GM19438 (cell line): ENCODE measurements around the gene PRF1.

ENCODE experiments used
- ATAC-seq: cut with Tn5 transposase; IDR thresholded peaks from one replicate; pipeline ENCODE4 v1.9.1; 2021; ENCODE audit warnings: low read depth; ENCODE audit not compliant: unreplicated experiment

Gene PRF1

GRCh38 chr10:70596110-70596798 is 6.3 kb downstream of the PRF1 start:
- no peak for ATAC-seq

GRCh38 chr10:70595566-70596016 is 7.0 kb downstream of the PRF1 start:
- ATAC-seq, result no peak

GRCh38 chr10:70594161-70594560 is 8.4 kb downstream of the PRF1 start:
- no peak for ATAC-seq

- ATAC-seq, result no peak
Observed at GRCh38 chr10:70593513-70593890, 9.0 kb downstream of the PRF1 start.

GRCh38 chr10:70592746-70593512 is 9.6 kb downstream of the PRF1 start:
- no peak for ATAC-seq

- ATAC-seq, result no peak
Observed at GRCh38 chr10:70592186-70592735, 10.3 kb downstream of the PRF1 start.

- ATAC-seq, result no peak
Observed at GRCh38 chr10:70590655-70591416, 11.7 kb downstream of the PRF1 start.

GRCh38 chr10:70589762-70590654 is 12.5 kb downstream of the PRF1 start:
- ATAC-seq, result no peak

- no peak for ATAC-seq
Observed at GRCh38 chr10:70588859-70589570, 13.5 kb downstream of the PRF1 start.

- ATAC-seq, result no peak
Observed at GRCh38 chr10:70588255-70588654, 14.3 kb downstream of the PRF1 start.

GRCh38 chr10:70587045-70587658 is 15.4 kb downstream of the PRF1 start:
- ATAC-seq, result no peak

GRCh38 chr10:70586348-70586930 is 16.1 kb downstream of the PRF1 start:
- ATAC-seq, result no peak

GRCh38 chr10:70585578-70586169 is 16.9 kb downstream of the PRF1 start:
- no peak for ATAC-seq

- no peak for ATAC-seq
Observed at GRCh38 chr10:70584909-70585544, 17.5 kb downstream of the PRF1 start.

- ATAC-seq, result no peak
Observed at GRCh38 chr10:70584366-70584765, 18.2 kb downstream of the PRF1 start.

GRCh38 chr10:70583669-70584037 is 18.9 kb downstream of the PRF1 start:
- ATAC-seq, result no peak

GRCh38 chr10:70582793-70583668 is 19.5 kb downstream of the PRF1 start:
- no peak for ATAC-seq
